ENCODE measurements around the gene ZBTB21.

The ZBTB21 gene

DNA sequence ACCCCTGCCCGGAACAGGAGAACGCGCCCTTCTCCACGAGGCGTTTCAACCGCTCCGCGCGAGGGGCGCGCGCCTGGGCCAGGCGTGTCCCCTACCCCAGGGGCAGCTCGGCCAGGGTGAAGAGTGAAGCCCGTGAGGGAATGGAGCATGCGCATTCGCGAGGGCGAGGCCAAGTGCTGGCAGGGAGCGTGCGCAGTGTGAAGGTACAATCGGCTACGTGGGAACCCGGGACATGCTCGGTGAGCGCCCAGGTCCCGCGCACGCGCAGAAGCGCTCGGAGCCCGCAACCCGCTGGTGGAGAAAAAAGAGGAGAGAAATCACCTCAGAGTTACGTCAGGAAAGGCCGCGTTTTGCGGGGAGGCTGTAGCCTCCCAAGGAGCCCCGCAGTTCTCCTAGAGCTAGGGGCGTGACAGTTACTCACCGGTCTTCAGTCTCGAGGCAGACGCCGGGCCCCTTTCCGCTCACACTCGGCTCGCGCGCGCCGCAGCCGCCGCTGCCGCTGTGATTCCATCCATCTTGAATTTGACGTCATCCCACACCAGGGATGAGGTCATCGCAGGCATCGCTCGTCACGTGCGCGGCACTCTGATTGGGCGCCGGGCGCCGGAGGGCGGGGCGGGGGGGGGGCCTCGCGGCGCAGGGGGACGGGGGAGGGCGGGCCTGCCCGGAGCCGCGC lies at the start of gene ZBTB21:
Gene ZBTB21 (minus strand): TSS at position 530 of the 676 bp plus-strand sequence. CDS start 16,265 bp downstream, outside the sequence.
- peak; percentile 98 for DNase-seq

DNA sequence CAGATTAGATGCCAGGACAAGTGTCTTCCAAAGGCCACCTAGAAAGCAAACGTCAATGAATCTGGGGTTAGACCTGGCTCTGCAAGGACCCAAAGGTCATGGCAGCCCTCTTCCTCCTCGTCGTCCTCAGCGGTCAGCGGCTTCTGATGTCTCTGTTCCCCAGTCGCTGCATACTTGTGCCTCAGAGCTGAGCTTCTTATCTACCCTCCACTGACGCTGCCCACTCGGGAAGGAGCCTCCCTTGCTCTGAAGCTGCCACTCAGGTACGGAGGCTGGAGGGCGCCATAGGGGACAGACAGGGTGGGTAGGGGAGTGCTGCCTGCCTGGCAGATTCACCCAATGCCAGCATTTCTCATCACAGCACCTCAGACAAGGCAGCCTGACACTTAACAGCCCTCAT lies 49.6 kb upstream of the ZBTB21 start:
- DNase-seq = no peak

DNA sequence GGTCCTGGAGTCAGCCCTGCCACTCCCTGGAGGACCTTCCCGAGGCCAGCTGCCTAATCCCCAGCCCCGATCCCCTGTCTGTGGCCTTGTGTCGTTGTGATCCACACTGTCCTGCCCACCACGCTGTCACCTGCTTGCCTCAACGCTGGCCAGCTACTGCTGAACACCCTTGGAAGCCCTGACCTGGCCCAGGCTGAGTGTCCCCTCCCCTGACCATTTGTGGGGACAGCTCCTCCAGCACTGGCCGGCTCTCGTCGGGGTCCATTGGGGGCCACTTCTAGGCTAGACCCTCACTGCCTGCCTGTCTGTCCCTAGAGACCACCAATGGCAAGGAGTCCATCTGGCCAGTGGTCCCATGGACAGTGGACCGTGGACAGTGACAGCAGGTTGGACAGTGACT lies 49.0 kb upstream of the ZBTB21 start:
- DNase-seq = no peak

DNA sequence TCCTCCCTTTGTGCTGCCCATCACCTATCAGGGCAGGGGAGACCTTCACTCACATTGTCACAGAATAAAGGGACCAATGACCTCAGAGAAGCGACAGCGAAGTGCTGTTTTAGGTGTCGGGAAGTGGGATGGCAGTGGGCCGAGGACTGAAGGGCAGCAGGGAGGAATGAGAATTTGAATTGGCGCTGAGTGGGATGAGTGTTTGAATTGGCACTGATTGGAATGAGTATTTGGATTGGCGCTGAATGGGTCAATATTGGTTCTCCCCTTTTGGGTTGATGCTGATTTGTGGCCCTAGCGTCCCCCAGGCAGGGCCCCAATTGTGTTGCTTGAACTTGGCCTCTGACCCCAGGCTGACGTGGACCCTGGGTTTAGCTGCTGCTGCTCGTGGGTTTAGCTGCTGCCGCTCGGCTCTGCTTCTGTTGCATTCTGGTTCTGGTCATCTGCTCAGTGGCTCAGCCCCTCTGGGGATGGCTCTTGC lies 48.5 kb upstream of the ZBTB21 start:
- no peak for DNase-seq

DNA sequence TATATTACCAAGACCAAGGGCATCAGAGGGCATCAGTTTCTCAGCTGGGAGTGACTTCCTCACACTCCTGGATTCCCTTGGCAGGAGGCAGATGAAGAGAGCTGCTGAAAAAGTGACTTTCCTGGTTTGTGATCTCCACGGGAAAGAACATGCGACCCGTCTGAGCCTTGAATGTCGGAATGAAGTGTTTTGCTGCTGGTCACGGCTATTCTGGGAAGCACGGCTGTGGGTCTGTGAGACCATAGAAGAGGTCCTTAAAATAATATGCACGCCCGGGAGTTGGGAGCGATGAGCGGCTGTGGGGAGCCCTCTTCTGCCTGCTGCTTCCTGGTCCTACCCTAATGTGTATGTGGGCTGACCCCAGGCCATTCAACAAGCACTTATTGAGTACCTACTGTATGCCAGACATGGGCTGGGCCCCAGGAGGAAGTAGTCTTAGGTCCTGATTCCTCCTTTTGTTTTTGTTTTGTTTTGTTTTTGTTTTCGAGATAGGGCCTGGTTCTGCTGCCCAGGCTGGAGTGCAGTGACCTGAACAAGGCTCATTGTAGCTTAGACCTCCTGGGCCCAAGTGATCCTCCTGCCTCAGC lies 47.8 kb upstream of the ZBTB21 start:
- no peak for DNase-seq

DNA sequence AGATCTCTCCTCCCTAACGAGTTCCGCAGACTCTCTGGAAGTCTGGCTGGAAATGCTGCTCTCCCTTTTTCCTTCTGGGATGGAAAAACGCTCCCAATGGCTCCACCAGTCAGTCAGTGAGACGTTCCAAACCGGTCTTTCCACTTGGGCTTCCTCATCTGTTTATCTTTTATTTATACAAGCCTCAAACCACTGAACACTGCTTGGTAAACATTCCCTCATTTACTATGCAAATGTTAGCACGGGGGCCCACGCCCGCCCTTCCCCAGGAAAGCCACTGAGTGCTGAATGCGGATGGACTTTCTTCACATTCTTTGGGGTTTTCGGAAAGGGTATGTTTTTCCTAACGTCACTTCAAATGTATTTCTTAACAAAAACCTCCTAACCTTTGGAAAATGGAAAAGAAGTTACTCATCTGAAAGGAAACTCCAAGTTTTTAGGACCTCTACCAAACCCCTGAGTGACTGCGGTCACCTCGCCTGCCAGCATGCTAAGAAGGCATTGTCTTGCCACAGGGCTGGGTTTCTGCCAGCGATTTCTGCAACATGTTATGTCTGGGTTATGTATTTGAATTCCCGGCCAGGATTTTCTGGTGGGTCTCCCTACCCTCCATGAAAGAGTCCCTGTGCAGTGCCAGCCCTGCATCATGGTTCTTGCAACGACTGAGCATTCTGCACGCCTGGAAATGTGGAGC lies 47.0 kb upstream of the ZBTB21 start:
- DNase-seq = peak; percentile 72

DNA sequence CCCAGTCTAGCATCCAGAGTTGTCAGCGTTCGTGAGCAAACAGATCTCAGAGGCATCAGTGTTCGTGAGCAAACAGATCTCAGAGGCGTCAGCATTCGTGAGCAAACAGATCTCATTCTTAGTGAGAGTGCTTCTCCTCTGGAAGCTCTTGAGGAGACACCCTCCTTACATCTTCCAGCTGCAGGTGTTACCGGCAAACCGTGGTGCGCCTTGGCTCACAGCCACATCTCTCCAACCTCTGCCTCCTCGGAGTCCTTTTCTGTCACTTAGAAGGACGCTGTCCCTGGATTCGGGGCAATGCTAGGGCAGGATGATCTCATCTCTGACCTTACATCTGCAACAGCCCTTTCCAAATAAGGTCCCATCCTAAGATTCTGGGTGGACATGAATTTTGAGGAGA lies 46.3 kb upstream of the ZBTB21 start:
- no peak for DNase-seq

DNA sequence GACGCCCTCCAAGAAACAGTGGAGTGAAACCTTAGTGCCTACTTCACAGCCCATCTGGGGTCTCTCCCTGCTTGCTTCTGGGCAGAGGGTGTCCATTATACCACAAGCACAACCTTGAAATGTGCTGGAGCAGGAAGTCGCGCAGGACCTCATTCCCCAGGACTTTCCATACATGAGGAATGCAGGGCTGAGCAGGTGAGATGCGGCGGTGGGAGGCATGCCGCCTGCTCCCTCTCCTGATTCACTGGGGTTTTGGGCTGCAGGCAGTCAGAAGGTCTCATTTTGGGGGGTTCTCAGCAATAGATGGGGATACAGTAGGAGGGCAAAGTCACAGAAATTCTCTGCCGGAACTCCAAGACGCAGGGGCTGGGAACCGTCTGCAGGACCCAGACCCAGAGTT lies 45.3 kb upstream of the ZBTB21 start:
- no peak for DNase-seq

DNA sequence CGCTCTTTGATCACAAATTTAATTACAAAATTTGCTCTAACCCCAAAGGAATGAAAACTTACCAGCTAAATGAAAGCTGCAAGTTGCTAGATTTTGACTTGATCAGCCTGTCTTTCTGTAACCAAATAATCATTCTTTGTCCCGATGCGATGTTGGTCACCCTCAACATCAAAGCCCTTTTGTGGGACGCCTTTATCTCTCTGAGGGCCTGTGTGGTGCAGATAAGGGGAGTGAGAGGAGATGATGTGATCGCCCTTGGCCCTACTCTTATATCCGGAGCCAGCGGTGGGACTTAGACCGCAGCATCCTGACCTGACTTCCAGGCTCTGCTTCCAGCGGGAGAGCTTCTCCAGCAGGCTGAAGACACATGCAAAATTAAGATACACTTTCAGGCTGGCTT lies 41.6 kb upstream of the ZBTB21 start:
- DNase-seq = no peak

DNA sequence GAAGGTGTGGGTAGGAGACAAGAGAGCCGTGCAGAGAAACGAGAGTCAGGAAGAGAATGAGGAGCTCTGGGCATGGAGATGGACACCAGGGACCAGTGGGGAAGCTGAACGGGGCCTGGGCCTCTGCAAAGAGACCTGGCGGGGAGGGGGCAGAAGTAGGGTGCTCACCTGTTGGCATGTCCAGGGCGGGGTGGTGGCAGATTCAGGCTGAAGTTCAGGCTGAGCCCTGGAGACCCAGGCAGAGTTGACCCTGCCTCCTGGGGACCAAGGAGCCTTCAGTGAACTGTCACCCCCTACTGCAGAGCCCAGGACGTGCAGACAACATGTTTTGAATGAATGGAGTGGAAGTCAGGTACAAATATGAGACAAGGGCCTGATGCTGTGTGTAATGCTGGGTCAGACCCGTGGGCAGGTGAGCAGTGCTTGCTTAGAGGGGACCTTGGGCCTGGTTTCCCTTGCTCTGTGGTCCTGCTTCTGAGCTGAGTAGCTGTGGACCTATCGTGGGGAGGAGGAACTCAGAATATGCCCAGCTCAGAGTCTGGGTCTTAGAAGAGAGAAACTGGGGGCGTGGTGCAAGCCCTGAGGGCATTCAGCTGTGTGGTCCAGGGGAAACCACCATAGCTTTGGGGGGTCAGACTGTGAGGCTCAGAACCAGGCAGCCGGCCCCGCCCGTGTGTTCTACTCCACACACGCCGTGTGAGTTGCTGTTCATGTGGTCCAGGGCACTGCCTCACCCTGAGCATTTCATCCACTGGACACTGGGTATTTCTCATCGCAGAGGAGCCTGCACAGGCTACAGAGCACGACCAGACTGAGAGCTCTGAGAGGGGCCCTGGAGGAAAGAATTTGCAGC lies 39.6 kb upstream of the ZBTB21 start:
- no peak for DNase-seq

DNA sequence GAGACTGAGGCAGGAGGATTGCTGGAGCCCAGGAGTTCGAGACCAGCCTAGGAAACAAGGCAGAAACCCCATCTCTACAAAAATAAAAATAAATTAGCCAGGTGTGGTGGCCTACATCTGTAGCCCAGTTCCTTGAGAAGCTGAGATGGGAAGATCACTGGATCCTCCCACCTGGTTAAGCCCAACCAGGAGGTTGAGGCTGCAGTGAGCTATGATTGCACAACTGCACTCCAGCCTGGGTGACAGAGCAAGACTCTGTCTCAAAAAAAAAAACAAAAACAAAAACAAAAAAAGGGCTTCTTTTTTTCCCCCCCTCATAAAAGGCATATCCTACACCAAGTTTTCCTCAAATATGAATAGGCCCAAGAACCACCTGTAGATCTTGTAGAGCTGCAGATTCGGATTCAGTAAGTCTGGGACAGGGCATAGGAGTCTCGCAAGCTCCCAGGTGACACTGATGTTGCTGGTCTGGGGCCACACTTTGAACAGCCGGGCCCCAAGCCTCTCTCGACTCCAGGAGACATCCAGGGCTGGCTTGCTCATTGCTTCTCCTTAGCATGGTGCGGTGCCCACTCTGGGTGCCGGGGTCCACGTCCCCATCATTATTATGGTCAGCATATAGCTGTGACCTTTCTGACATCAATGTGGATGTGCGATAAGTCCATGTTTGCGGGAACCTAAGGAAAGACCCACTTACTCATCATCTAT lies 38.9 kb upstream of the ZBTB21 start:
- no peak for DNase-seq

DNA sequence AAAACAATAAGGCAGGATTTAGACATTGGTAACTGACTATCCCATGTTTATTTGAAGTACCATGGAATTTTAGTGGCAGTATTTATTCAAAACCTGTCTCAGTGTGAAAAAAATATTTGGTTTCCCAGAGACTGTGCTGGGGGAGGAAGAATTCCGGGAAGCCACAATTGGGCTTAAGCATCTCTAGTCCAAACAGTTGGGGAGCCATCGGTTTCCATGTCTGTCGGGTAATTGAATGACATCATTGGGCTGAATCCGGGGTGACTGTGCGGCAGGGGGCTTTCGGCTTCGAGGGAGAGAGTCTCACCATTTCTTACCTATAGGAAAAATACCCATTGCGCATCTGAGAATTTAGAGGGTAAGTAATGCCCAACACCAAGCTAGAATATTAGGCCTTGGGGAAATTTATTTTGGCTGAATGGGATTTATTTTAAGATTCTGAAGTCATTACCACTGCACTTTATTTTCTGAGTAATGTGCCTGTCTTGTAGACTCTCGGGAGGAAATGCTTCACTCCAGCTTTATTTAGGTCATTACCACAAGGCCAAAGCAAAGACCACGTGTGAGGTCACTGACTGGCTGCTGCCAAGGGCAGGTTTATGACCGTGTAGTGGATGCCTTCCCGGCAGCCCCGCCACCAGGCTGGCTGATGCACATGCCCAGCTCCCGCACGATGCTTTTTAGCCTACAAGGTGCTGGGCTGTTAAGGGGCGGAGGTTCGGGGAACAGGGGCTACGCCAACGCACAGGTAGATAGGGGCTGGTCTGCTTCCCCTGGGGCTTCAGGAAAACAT lies 37.9 kb upstream of the ZBTB21 start:
- DNase-seq = peak; percentile 90

DNA sequence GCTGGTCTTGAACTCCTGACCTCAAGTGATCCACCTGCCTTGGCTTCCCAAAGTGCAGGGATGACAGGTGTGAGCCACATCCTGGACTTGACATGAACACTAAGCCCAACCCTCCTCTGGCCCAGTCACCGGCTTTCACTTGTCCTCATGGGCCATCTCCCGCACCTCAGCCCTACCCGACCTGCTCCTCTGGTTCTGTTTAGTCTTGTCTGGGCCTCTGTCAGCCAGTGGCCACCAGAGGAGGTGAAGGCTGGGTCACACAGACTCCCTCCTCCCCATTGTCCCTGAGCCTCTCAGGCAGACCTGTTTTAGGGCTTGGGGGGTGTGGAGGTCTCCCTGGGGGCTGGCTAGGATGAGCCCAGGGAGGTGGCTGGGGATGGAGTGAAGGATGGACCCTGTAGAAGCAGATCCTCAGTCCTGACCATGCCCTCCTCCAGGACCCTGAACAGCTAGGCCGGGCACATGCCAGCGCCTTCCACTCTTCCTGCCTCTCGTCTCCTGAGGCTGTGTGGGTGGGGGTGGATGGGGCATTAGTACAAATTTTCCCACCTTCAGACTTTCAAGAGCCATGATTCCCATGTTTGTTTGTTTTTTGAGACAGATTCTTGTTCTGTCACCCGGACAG lies 34.8 kb upstream of the ZBTB21 start:
- no peak for DNase-seq

DNA sequence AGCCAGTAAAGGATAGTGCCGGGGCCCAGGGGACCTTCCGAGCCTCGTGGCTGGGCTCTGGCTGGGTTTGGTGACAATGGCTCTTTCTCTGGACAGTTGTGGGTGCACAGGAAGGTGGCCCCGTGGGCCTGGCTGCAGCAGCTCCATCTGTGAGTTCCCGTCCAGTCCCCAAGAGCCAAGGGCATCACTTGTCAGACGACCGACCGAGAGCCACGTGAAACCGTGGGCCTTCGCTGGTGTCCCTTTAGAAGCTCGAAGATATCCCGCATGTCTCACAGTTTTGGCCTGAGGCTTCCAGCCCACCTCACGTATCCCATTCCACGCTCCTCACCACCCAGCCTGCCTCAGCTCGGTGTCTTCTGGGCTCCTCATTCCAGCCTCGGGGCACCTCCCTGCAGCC lies 33.8 kb upstream of the ZBTB21 start:
- no peak for DNase-seq

DNA sequence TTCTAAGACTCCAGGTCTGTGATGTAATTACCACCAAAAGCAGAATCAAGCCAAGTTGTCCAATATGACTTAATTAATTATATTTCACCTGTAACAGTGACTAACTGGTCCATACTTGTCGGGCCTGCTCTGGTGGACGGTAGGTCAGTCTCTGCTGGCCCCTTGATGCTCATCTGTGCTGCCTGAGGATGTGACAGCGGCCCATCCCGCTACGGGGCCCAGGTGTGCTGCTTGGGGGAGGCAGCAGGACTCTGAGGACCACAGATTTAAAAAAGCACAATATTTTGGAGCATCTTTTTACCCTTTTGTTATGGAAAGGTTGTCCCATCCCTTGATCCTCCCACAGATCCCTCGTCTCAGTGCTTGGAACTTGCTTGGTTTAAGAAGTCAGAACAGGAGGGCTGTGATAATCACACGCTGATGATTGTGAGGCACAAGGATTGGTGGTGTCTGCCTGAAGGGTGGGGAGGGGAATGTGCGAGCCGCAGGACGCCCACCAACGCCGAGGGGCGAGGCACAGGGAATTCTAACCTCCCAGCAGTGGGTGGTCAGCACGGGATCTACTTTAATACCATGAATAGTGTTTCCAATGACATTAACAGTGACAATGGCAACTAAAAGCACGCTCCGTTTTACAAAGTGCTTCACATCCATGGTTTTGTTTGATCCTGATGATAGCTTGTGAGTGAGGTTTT lies 33.2 kb upstream of the ZBTB21 start:
- no peak for DNase-seq

DNA sequence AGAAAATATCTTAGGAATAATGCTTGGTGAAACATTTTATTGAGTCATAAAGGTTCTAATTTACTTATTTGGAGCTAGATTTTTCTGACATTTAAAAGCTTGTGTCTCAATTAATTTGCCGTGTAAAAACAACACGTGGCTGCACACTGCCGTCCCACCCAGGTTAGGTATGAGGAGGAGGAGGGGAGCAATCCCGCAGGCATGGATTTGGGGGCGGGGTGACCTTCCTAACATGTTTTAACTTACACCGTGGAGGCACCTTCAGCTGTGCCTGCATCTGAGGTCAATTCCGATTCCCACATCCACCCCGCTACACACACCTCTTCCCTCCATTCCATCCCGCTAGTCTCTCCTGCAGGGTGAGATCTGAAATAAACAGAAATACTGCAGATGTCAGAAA lies 32.5 kb upstream of the ZBTB21 start:
- no peak for DNase-seq

DNA sequence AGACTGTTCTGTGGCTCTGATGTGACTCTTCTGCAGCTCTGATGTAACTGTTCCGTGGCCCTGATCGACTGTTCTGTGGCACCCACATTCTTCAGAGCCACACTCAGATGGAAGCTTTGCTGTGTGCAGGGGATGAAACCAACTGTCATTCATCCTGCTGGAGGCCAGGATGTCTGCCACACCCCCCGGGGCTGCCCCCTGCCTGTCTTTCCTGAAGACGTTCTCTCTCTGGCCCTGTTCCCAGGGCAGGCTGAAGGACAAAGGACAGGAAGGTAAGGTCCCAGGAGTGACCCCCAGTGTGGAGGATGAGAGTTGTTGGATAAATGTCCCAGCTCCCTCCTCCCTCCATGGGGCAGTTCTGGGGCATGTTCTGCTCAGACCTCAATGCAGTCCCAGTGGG lies 31.6 kb upstream of the ZBTB21 start:
- DNase-seq = no peak

DNA sequence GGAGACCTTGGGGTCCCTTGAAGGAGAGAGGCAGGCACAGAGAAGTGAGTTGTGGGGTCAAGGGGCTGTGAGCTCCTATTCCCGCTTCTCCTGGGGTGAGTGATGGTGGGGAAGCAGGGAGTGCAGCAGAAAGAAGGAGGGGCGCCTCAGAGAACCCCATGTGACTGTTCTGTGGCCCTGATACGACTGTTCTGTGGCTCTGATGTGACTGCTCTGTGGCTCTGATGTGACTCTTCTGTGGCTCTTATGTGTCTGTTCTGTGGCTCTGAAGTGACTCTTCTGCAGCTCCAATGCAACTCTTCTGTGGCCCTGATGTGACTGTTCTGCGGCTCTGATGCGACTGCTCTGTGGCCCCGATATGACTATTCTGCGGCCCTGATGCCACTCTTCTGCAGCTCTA lies 31.1 kb upstream of the ZBTB21 start:
- DNase-seq = no peak

DNA sequence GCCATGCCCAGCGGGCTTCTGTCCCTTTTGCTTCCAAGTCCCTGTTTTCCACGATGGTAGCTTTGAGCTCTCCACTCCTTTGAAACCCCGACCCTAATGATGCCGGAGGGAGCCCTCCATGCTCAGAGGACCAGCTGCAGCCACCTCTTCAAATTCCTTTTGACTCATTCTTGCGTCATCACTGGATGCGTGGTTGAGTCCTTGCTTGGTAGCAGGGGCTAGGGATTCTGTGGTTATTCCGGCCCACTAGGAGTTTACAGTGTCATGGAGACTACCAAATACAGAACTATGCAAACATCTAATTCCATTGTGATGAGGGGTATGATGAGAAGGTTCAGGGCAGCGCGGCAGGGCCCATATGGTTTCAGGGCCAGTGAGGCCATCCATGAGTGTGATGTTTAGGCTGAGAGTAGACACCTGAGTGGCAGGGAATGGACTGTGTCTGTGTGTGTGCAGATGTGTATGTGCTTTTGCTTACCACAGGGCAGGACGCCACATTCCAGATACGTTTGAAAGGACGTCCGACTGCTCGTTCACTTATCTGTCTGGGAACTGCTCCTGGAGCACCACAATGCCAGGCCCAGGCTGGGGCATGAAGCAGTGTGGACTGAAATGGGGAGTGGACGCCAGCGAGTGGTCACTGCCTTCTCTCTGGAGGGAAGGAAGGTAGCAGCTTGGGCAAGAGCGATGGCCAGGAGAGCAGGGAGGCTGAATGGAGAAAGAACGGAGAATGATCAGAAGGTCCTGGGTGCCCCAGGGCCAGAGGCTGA lies 30.4 kb upstream of the ZBTB21 start:
- DNase-seq = peak; percentile 100

DNA sequence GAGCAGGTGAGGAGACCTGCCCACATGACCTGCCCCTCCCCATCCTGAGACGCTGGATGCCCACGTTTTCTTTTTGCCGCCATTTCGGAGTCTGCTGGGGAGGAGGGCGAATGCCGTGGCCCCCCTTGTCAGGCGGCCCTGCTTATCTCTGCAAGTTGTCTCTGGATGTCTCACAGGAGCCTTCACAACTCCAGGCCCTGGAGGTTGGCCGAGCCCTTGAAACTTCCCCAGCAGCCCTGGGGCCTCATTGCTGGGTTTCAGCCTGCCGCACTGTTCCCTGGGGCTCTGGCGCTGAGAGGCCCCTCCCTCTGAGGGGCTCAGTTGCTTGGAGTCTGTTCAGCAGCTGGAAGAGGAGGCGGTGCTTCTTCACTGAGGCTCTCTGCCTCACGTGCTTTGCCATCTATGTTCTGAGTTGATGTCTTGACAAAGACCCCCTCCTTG lies 29.8 kb upstream of the ZBTB21 start:
- DNase-seq = peak; percentile 94

Measured in fibroblast of skin of right quadriceps (primary cell).